ENCODE measurements around the gene PCDHGA5. TPM values are rescaled to one million over a fixed set of nuclear protein-coding genes. Genes with fewer than 3 reads are reported as not detected.
"Not testable (repeated sequence)": the region's sequence is repeated elsewhere in the genome, so short reads cannot be mapped to it uniquely, and the experiment has no call there.

PCDHGA5 gene
- total RNA-seq, 1 donor from 2014 or later = 0.63 TPM

GRCh38 chr5:141326088-141326854, 37.7 kb upstream of the PCDHGA5 start:
- TF ChIP-seq CTCF (conservative IDR thresholded peaks at IDR 0.05; ENCODE audit: low read depth, low read length) = peak; percentile 66
- peak overlapping the region; percentile 39 for H3K4me3 ChIP-seq (ENCODE audit: low read depth, low read length)
- DNase-seq (ENCODE audit: low read depth) = no peak

- DNase-seq (ENCODE audit: low read depth) = no peak
- no peak for TF ChIP-seq CTCF (conservative IDR thresholded peaks at IDR 0.05; ENCODE audit: low read depth, low read length)
- no peak overlapping the region for H3K4me3 ChIP-seq (ENCODE audit: low read depth, low read length)
Observed at GRCh38 chr5:141328231-141328630, 35.7 kb upstream of the PCDHGA5 start.

- no peak for DNase-seq (ENCODE audit: low read depth)
- peak; percentile 53 for TF ChIP-seq CTCF (conservative IDR thresholded peaks at IDR 0.05; ENCODE audit: low read depth, low read length)
- peak within 1 kb of the TSS; percentile 46 for H3K4me3 ChIP-seq (ENCODE audit: low read depth, low read length)
Observed at GRCh38 chr5:141330299-141331080, 33.5 kb upstream of the PCDHGA5 start, which contains the start of gene PCDHGA1. TSS of gene PCDHGA1 (plus strand) at chr5:141330514.

GRCh38 chr5:141332571-141332970, 31.4 kb upstream of the PCDHGA5 start:
- not testable (repeated sequence) for H3K4me3 ChIP-seq (ENCODE audit: low read depth, low read length); DNase-seq (ENCODE audit: low read depth)

GRCh38 chr5:141338538-141339306, 25.2 kb upstream of the PCDHGA5 start, which contains the start of gene PCDHGA2:
TSS of gene PCDHGA2 (plus strand) at chr5:141338760.
- peak; percentile 59 for TF ChIP-seq CTCF (conservative IDR thresholded peaks at IDR 0.05; ENCODE audit: low read depth, low read length)
- DNase-seq (ENCODE audit: low read depth) = no peak
- peak within 1 kb of the TSS; percentile 48 for H3K4me3 ChIP-seq (ENCODE audit: low read depth, low read length)

GRCh38 chr5:141340781-141341354, 23.1 kb upstream of the PCDHGA5 start:
- H3K4me3 ChIP-seq (ENCODE audit: low read depth, low read length) = not testable (repeated sequence)

GRCh38 chr5:141342773-141343172, 21.2 kb upstream of the PCDHGA5 start:
- TF ChIP-seq CTCF (conservative IDR thresholded peaks at IDR 0.05; ENCODE audit: low read depth, low read length) = no peak
- DNase-seq (ENCODE audit: low read depth) = no peak
- no peak overlapping the region for H3K4me3 ChIP-seq (ENCODE audit: low read depth, low read length)

More at GRCh38 chr5:141340781-141341354, 23.1 kb upstream of the PCDHGA5 start:
- DNase-seq (ENCODE audit: low read depth) = not testable (repeated sequence)

Data from epithelial cell of proximal tubule (primary cell).